HepG2 (cell line): ENCODE results near the gene ARL8B. TPM values are rescaled to one million over a fixed set of nuclear protein-coding genes. Genes with fewer than 3 reads are reported as not detected.

Experiments used
- AFF4 ChIP-seq: sonication (generic); formaldehyde crosslinking; IDR thresholded peaks from 2 replicates; pipeline ENCODE4 v1.4.0; 2020; ENCODE audit warnings: missing genetic modification reagents
- ARHGAP35 ChIP-seq: sonication (generic); formaldehyde crosslinking; IDR thresholded peaks from 2 replicates; pipeline ENCODE4 v1.9.0; 2022; ENCODE audit warnings: mild to moderate bottlenecking, inconsistent platforms, moderate library complexity, missing genetic modification reagents, borderline replicate concordance
- CREM ChIP-seq, 2 experiments: sonication (generic) in 1 of 2; formaldehyde crosslinking in 1 of 2; IDR thresholded peaks; 2 replicates each; pipeline versions ENCODE4 v1.4.0 to v1.6.1; 2016 to 2020; ENCODE audit warnings: antibody characterized with exemption in 1 of 2, mild to moderate bottlenecking in 1 of 2, missing genetic modification reagents in 1 of 2
- HDAC2 ChIP-seq: sonication (generic); formaldehyde crosslinking; IDR thresholded peaks from 2 replicates; pipeline ENCODE4 v1.4.0; 2020; ENCODE audit warnings: missing genetic modification reagents
- MAZ ChIP-seq, 2 experiments: sonication (generic) in 1 of 2; formaldehyde crosslinking in 1 of 2; IDR thresholded peaks; 2 replicates each; pipeline versions ENCODE4 v1.5.0 to v1.6.1; 2012 to 2020; ENCODE audit warnings: low read depth in 2 of 2, mild to moderate bottlenecking in 2 of 2, borderline replicate concordance in 1 of 2, improper control_type of control experiment in 1 of 2, low read length in 1 of 2, missing genetic modification reagents in 1 of 2, moderate library complexity in 1 of 2
- NFRKB ChIP-seq: fragments of 450-650 bp; IDR thresholded peaks from 2 replicates; pipeline ENCODE4 v1.6.1; 2017
- PHB2 ChIP-seq: fragments of 450-650 bp; IDR thresholded peaks from 2 replicates; pipeline ENCODE4 v1.6.1; 2018; ENCODE audit not compliant: partially characterized antibody
- PHF21A ChIP-seq: sonication (generic); formaldehyde crosslinking; IDR thresholded peaks from 2 replicates; pipeline ENCODE4 v1.5.0; 2020; ENCODE audit warnings: mild to moderate bottlenecking, missing genetic modification reagents
- U2AF2 ChIP-seq: fragments of 200-400 bp; formaldehyde crosslinking; IDR thresholded peaks from 2 replicates; pipeline ENCODE4 v1.6.1; 2017; ENCODE audit warnings: low read depth, mild to moderate bottlenecking, low read length
- ZNF496 ChIP-seq: sonication (generic); formaldehyde crosslinking; IDR thresholded peaks from 2 replicates; pipeline ENCODE4 v1.8.1; 2023; ENCODE audit warnings: mild to moderate bottlenecking, moderate library complexity, missing genetic modification reagents; ENCODE audit not compliant: insufficient replicate concordance
- ZNF609 ChIP-seq: sonication (generic); formaldehyde crosslinking; IDR thresholded peaks from 2 replicates; pipeline ENCODE4 v1.4.0; 2020; ENCODE audit warnings: mild to moderate bottlenecking, missing genetic modification reagents, borderline replicate concordance
- polyA plus RNA-seq, 8 experiments: library from polyadenylated mRNA; depleted of rRNA in 3 of 8; stranded (reverse) in 7 of 8; unstranded in 1 of 8; fragments of >200 nt; fragmentation: Illumina TruSeq in 4 of 8; extraction: Trizol in 4 of 8; gene quantifications; 2 replicates each; pipeline versions ENCODE4 v1.2.1 to v1.2.3, GENCODE V29; 2011 to 2016; ENCODE audit warnings: low read depth in 4 of 8, missing spikeins in 1 of 8, mixed read lengths in 1 of 8; ENCODE audit not compliant: insufficient read depth in 1 of 8
- total RNA-seq, 5 experiments: library from RNA; depleted of rRNA; stranded (reverse); fragments of >200 nt; fragmentation: Illumina TruSeq; extraction: Trizol; gene quantifications; 2 replicates each; pipeline ENCODE4 v1.2.3, GENCODE V29; 2016; ENCODE audit warnings: low read depth in 1 of 5

The ARL8B gene
- total and polyA plus RNA-seq, 2 of the 13 experiments (the other 11 are each of a cell fraction or from before 2014, with no cell fraction given): 23.5 to 30.4 TPM

- TF ChIP-seq PHF21A (CRISPR knock-in tag): no peak
- no peak for TF ChIP-seq U2AF2
- TF ChIP-seq ARHGAP35 (CRISPR knock-in tag): no peak
- TF ChIP-seq MAZ (IDR thresholded peaks at IDR 0.05; ENCODE audit: borderline replicate concordance, low read depth, low read length): no peak
- no peak for TF ChIP-seq MAZ (CRISPR knock-in tag; IDR thresholded peaks at IDR 0.05; ENCODE audit: low read depth)
- no peak for TF ChIP-seq ZNF496 (CRISPR knock-in tag)
- TF ChIP-seq HDAC2 (CRISPR knock-in tag): no peak
- TF ChIP-seq ZNF609 (CRISPR knock-in tag): no peak
- TF ChIP-seq NFRKB: no peak
- no peak for TF ChIP-seq AFF4 (CRISPR knock-in tag)
- TF ChIP-seq CREM (IDR thresholded peaks at IDR 0.05): no peak
- TF ChIP-seq CREM (CRISPR knock-in tag; IDR thresholded peaks at IDR 0.05): no peak
- TF ChIP-seq PHB2: no peak
Observed at GRCh38 chr3:5168110-5168509, 46.0 kb downstream of the ARL8B start (continued).
